Hepatocyte (in vitro differentiated cells): ENCODE results near the gene PALLD. TPM values are rescaled to one million over a fixed set of nuclear protein-coding genes. Genes with fewer than 3 reads are reported as not detected.
"Not testable (repeated sequence)": the region's sequence is repeated elsewhere in the genome, so short reads cannot be mapped to it uniquely, and the experiment has no call there.

Source experiments
- DNase-seq: peaks from one replicate; pipeline ENCODE4 v3.0.0-alpha.2; 2016; ENCODE audit warnings: low spot score
- H2AFZ ChIP-seq: fragments of 200-600 bp; sonication (generic); 2 replicates; pipeline ENCODE4 v1.6.0; 2016; ENCODE audit warnings: antibody characterized with exemption, mild to moderate bottlenecking
- H3K27ac ChIP-seq: fragments of 200-600 bp; sonication (generic); 2 replicates; pipeline ENCODE4 v1.5.1; 2016; ENCODE audit warnings: mild to moderate bottlenecking
- H3K27me3 ChIP-seq: fragments of 200-600 bp; sonication (generic); 2 replicates; pipeline ENCODE4 v1.6.1; 2016
- H3K36me3 ChIP-seq: fragments of 200-600 bp; sonication (generic); replicated peaks from 2 replicates; pipeline ENCODE4 v1.5.1; 2016; ENCODE audit warnings: low read depth; ENCODE audit not compliant: insufficient read depth
- H3K4me1 ChIP-seq: fragments of 200-600 bp; sonication (generic); 2 replicates; pipeline ENCODE4 v1.5.1; 2016; ENCODE audit warnings: mild to moderate bottlenecking, moderate library complexity; ENCODE audit not compliant: insufficient read depth
- H3K4me2 ChIP-seq: fragments of 200-600 bp; sonication (generic); 2 replicates; pipeline ENCODE4 v1.6.0; 2016
- H3K4me3 ChIP-seq: fragments of 200-600 bp; sonication (generic); 2 replicates; pipeline ENCODE4 v1.5.1; 2016; ENCODE audit warnings: mild to moderate bottlenecking
- H3K79me2 ChIP-seq: fragments of 200-600 bp; sonication (generic); 2 replicates; pipeline ENCODE4 v1.6.0; 2017; ENCODE audit warnings: mild to moderate bottlenecking
- H3K9me2 ChIP-seq: fragments of 200-600 bp; sonication (generic); replicated peaks from 2 replicates; pipeline ENCODE4 v1.6.0; 2017; ENCODE audit warnings: mild to moderate bottlenecking; ENCODE audit not compliant: insufficient read depth
- H3K9me3 ChIP-seq: fragments of 200-600 bp; sonication (generic); 2 replicates; pipeline ENCODE4 v1.5.1; 2016; ENCODE audit warnings: low read depth, mild to moderate bottlenecking
- H4K20me1 ChIP-seq: fragments of 200-600 bp; sonication (generic); 2 replicates; pipeline ENCODE4 v1.6.0; 2016; ENCODE audit warnings: mild to moderate bottlenecking; ENCODE audit not compliant: insufficient read depth, poor library complexity, severe bottlenecking
- CTCF ChIP-seq: fragments of 200-600 bp; sonication (generic); IDR thresholded peaks from 2 replicates; pipeline ENCODE4 v1.5.1; 2016; ENCODE audit warnings: antibody characterized with exemption, mild to moderate bottlenecking; ENCODE audit not compliant: poor library complexity
- EZH2 ChIP-seq: fragments of 200-600 bp; sonication (generic); IDR thresholded peaks from 2 replicates; pipeline ENCODE4 v1.6.1; 2016; ENCODE audit warnings: antibody characterized with exemption, mild to moderate bottlenecking, borderline replicate concordance
- EZH2phosphoT487 ChIP-seq: fragments of 200-600 bp; sonication (generic); IDR thresholded peaks from one replicate; pipeline ENCODE4 v1.6.1; 2018; ENCODE audit warnings: antibody characterized with exemption, mild to moderate bottlenecking, low read depth, moderate library complexity; ENCODE audit not compliant: unreplicated experiment, severe bottlenecking
- whole genome bisulfite sequencing: methylation state at CpG from one replicate; pipeline ENCODE4 v1.1.6; 2016; ENCODE audit warnings: low lambda C conversion rate; ENCODE audit errors: missing lambda C conversion rate; 5-methylcytosine and 5-hydroxymethylcytosine counted together
- polyA plus RNA-seq: library from polyadenylated mRNA; unstranded; fragments of >200 nt; fragmentation: Nextera tagmentation; extraction: Ambion mirVana; gene quantifications from 2 replicates; pipeline ENCODE4 v1.2.1, GENCODE V29; 2016
- total RNA-seq: library from RNA; depleted of rRNA; stranded (reverse); fragments of >200 nt; gene quantifications from 2 replicates; pipeline ENCODE4 v1.2.3, GENCODE V29; 2014

PALLD gene
- total and polyA plus RNA-seq, 2 experiments from 2014 or later: 82.7 to 85.2 TPM

DNA sequence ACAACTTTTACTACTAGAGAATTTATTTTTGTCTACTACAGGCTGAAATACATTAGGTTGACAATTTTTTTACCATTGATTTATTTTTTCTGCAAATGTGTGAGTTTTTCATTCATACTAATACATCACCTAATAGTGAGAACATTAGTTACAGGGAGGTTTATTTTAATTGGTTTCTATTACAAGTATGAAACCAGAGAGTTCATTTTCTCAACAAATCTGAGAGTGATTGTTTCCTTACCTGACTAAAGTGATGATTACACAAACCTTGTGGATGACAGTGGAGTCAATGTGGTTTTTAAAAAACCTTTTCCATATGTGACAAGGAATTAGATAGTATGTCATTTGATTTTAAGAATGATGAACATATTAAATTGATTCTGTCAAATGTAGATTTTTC, 227.4 kb downstream of the PALLD start:
- Histone ChIP-seq H3K4me1 (no peaks in the 10 kb centered on the region), H3K27me3 (no peaks in the 10 kb centered on the region), H3K4me2 (no peak overlapping the region), H3K79me2 (no peaks in the 10 kb centered on the region), H3K27ac (no peak overlapping the region), H3K9me3 (no peaks in the 10 kb centered on the region), H4K20me1 (no peaks in the 10 kb centered on the region), H3K36me3 (no peaks in the 10 kb centered on the region), H2AFZ (no peak overlapping the region), H3K9me2 (no peaks in the 10 kb centered on the region), H3K4me3 (no peak overlapping the region)
- TF ChIP-seq EZH2 (no peak), CTCF (no peak), EZH2phosphoT487 (no peak)
- no peak for DNase-seq

GRCh38 chr4:168724686-168725411, 228.0 kb downstream of the PALLD start:
- no peaks in the 10 kb centered on the region for H3K4me1 ChIP-seq
- no peak overlapping the region for H3K27ac ChIP-seq
- no peak overlapping the region for H3K4me3 ChIP-seq
- no peak overlapping the region for H2AFZ ChIP-seq
- H3K9me2 ChIP-seq: no peaks in the 10 kb centered on the region
- no peaks in the 10 kb centered on the region for H4K20me1 ChIP-seq
- no peaks in the 10 kb centered on the region for H3K9me3 ChIP-seq
- WGBS: 89% methylated on average over 5 of the region's 5 CpGs
- H3K36me3 ChIP-seq: no peaks in the 10 kb centered on the region
- TF ChIP-seq CTCF (no peak), EZH2 (no peak)
- H3K27me3 ChIP-seq: no peaks in the 10 kb centered on the region
- H3K4me2 ChIP-seq: no peak overlapping the region
- no peaks in the 10 kb centered on the region for H3K79me2 ChIP-seq
- DNase-seq: no peak

DNA sequence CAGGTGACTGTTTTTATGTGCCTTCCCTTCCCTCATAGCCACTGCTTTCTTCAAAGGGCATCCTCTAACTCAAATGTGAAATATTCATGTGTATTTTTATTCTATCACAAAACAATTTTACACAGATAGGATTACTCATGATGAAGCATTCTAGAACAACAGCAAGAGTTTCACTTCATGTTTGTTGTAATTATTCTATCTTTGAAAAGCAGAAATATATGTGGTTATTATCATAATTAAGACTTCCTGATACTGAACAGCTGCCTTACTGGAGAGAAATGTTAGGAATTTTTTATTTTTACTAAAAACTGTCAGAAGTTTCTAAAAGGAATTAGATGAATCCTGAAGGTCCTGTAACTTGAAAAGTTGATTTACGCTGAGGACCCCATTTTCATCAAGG, 229.1 kb downstream of the PALLD start:
- no peaks in the 10 kb centered on the region for H4K20me1 ChIP-seq
- H2AFZ ChIP-seq: no peak overlapping the region
- no peaks in the 10 kb centered on the region for H3K4me1 ChIP-seq
- DNase-seq: no peak
- H3K36me3 ChIP-seq: no peaks in the 10 kb centered on the region
- no peak overlapping the region for H3K4me3 ChIP-seq
- no peaks in the 10 kb centered on the region for H3K9me2 ChIP-seq
- TF ChIP-seq EZH2: no peak
- TF ChIP-seq CTCF: no peak
- no peak for TF ChIP-seq EZH2phosphoT487
- H3K4me2 ChIP-seq: no peak overlapping the region
- no peaks in the 10 kb centered on the region for H3K9me3 ChIP-seq
- H3K79me2 ChIP-seq: no peaks in the 10 kb centered on the region
- H3K27me3 ChIP-seq: no peaks in the 10 kb centered on the region
- H3K27ac ChIP-seq: no peak overlapping the region
- WGBS: 98% methylated on average over 1 of the region's 1 CpG

DNA sequence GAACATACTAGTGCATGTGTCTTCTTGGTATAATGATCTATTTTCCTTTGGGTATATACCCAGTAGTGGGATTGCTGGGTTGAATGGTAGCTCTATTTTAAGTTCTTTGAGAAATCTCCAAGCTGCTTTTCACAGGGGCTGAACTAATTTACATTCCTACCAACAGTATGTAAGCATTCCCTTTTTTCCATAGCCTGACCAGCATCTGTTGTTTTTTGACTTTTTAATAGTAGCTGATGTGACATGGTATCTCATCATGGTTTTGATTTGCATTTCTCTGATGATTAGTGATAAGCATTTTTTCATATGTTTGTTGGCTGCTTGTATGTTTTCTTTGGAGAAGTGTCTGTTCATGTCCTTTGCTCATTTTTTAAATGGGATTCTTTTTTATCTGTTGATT, 230.3 kb downstream of the PALLD start:
- not testable (repeated sequence) for H3K36me3 ChIP-seq, H4K20me1 ChIP-seq, H3K4me2 ChIP-seq, H3K79me2 ChIP-seq, H3K27me3 ChIP-seq, H3K4me1 ChIP-seq, H2AFZ ChIP-seq, H3K27ac ChIP-seq, DNase-seq, H3K9me3 ChIP-seq, H3K9me2 ChIP-seq, H3K4me3 ChIP-seq
